Neural progenitor cell (in vitro differentiated cells): ENCODE results near the gene MCHR2. TPM values are rescaled to one million over a fixed set of nuclear protein-coding genes. Genes with fewer than 3 reads are reported as not detected.

ENCODE experiments used
- DNase-seq: peaks from one replicate; pipeline ENCODE4 v3.0.0-alpha.2; 2016; ENCODE audit warnings: low spot score
- H2AFZ ChIP-seq: fragments of 200-600 bp; sonication (generic); replicated peaks from 2 replicates; pipeline ENCODE4 v1.6.1; 2016; ENCODE audit warnings: antibody characterized with exemption
- H3F3A ChIP-seq: fragments of 200-600 bp; sonication (generic); 2 replicates; pipeline ENCODE4 v1.6.1; 2016; ENCODE audit warnings: antibody characterized with exemption, low read depth
- H3K27ac ChIP-seq: fragments of 200-600 bp; sonication (generic); 2 replicates; pipeline ENCODE4 v1.5.1; 2016; ENCODE audit warnings: mild to moderate bottlenecking
- H3K27me3 ChIP-seq: fragments of 200-600 bp; sonication (generic); 2 replicates; pipeline ENCODE4 v1.6.1; 2016; ENCODE audit warnings: mild to moderate bottlenecking, moderate library complexity
- H3K36me3 ChIP-seq: fragments of 200-600 bp; sonication (generic); 2 replicates; pipeline ENCODE4 v1.5.1; 2016
- H3K4me1 ChIP-seq: fragments of 200-600 bp; sonication (generic); 2 replicates; pipeline ENCODE4 v1.6.1; 2016; ENCODE audit warnings: mixed run types
- H3K4me2 ChIP-seq: fragments of 200-600 bp; sonication (generic); 2 replicates; pipeline ENCODE4 v1.6.1; 2016
- H3K4me3 ChIP-seq: fragments of 200-600 bp; sonication (generic); 2 replicates; pipeline ENCODE4 v1.5.1; 2016
- H3K79me2 ChIP-seq: fragments of 200-600 bp; sonication (generic); 2 replicates; pipeline ENCODE4 v1.6.1; 2016; ENCODE audit warnings: low read depth
- H3K9ac ChIP-seq: fragments of 200-600 bp; sonication (generic); 2 replicates; pipeline ENCODE4 v1.6.1; 2016
- H3K9me3 ChIP-seq: fragments of 200-600 bp; sonication (generic); 2 replicates; pipeline ENCODE4 v1.5.1; 2016; ENCODE audit warnings: low read depth
- H4K20me1 ChIP-seq: fragments of 200-600 bp; sonication (generic); 2 replicates; pipeline ENCODE4 v1.6.1; 2016; ENCODE audit warnings: low read depth
- H3K27ac Mint-ChIP-seq: 3 replicates; pipeline ENCODE4 v1.8.0; 2021; ENCODE audit warnings: mixed read lengths
- H3K27me3 Mint-ChIP-seq: 2 replicates; pipeline ENCODE4 v1.8.0; 2022; ENCODE audit warnings: low read depth, mild to moderate bottlenecking, inconsistent platforms, moderate library complexity, mixed read lengths; ENCODE audit not compliant: insufficient read depth
- H3K36me3 Mint-ChIP-seq: 3 replicates; pipeline ENCODE4 v1.8.0; 2021; ENCODE audit warnings: mixed read lengths
- H3K4me1 Mint-ChIP-seq: 3 replicates; pipeline ENCODE4 v1.8.0; 2021; ENCODE audit warnings: mixed read lengths
- H3K4me3 Mint-ChIP-seq: 3 replicates; pipeline ENCODE4 v1.8.0; 2021; ENCODE audit warnings: mild to moderate bottlenecking, moderate library complexity, mixed read lengths
- H3K9me3 Mint-ChIP-seq: 3 replicates; pipeline ENCODE4 v1.8.0; 2020; ENCODE audit warnings: mixed read lengths
- CTCF ChIP-seq: fragments of 200-600 bp; sonication (generic); IDR thresholded peaks from 2 replicates; pipeline ENCODE4 v1.5.1; 2017; ENCODE audit warnings: antibody characterized with exemption, mild to moderate bottlenecking
- EZH2 ChIP-seq: fragments of 200-600 bp; sonication (generic); IDR thresholded peaks from 2 replicates; pipeline ENCODE4 v1.6.1; 2017; ENCODE audit warnings: antibody characterized with exemption, mild to moderate bottlenecking, moderate library complexity
- EZH2phosphoT487 ChIP-seq: fragments of 200-600 bp; sonication (generic); IDR thresholded peaks from 2 replicates; pipeline ENCODE4 v1.6.1; 2017; ENCODE audit warnings: antibody characterized with exemption
- total RNA-seq: library from RNA; depleted of rRNA; stranded (reverse); fragments of >200 nt; gene quantifications from 2 replicates; pipeline ENCODE4 v1.2.3, GENCODE V29; 2015; ENCODE audit warnings: low replicate concordance

Gene MCHR2
- total RNA-seq, 1 donor from 2014 or later = not detected

GRCh38 chr6:99901596-99902384 is 92.2 kb downstream of the MCHR2 start:
- no peaks in the 10 kb centered on the region for H3K36me3 ChIP-seq
- H3K79me2 ChIP-seq = no peaks in the 10 kb centered on the region
- Mint-ChIP-seq H3K27ac (no peak overlapping the region), H3K27me3 (peaks cover 2% of the 10 kb centered on the region), H3K4me1 (peaks cover 5% of the 10 kb centered on the region), H3K4me3 (no peak overlapping the region), H3K36me3 (no peaks in the 10 kb centered on the region), H3K9me3 (no peaks in the 10 kb centered on the region)
- TF ChIP-seq CTCF (no peak), EZH2phosphoT487 (no peak), EZH2 (no peak)
- H3K27ac ChIP-seq = no peak overlapping the region
- no peaks in the 10 kb centered on the region for H3F3A ChIP-seq
- no peaks in the 10 kb centered on the region for H3K9me3 ChIP-seq
- no peak overlapping the region for H3K4me3 ChIP-seq
- H3K4me2 ChIP-seq = no peak overlapping the region
- H3K9ac ChIP-seq = no peak overlapping the region
- no peaks in the 10 kb centered on the region for H3K27me3 ChIP-seq
- H2AFZ ChIP-seq = no peak overlapping the region
- no peaks in the 10 kb centered on the region for H4K20me1 ChIP-seq
- no peaks in the 10 kb centered on the region for H3K4me1 ChIP-seq
- no peak for DNase-seq

- H3K4me1 ChIP-seq = no peaks in the 10 kb centered on the region
- H3K9ac ChIP-seq = no peak overlapping the region
- TF ChIP-seq EZH2 (no peak), EZH2phosphoT487 (no peak), CTCF (no peak)
- no peak overlapping the region for H3K4me3 ChIP-seq
- Mint-ChIP-seq H3K36me3 (no peaks in the 10 kb centered on the region), H3K9me3 (no peaks in the 10 kb centered on the region), H3K27me3 (peaks cover 2% of the 10 kb centered on the region), H3K4me3 (no peak overlapping the region), H3K4me1 (peaks cover 6% of the 10 kb centered on the region), H3K27ac (no peak overlapping the region)
- H3K27me3 ChIP-seq = no peaks in the 10 kb centered on the region
- H3F3A ChIP-seq = no peaks in the 10 kb centered on the region
- H3K4me2 ChIP-seq = no peak overlapping the region
- H2AFZ ChIP-seq = no peak overlapping the region
- DNase-seq = no peak
- no peak overlapping the region for H3K27ac ChIP-seq
- no peaks in the 10 kb centered on the region for H4K20me1 ChIP-seq
- H3K36me3 ChIP-seq = no peaks in the 10 kb centered on the region
- no peaks in the 10 kb centered on the region for H3K9me3 ChIP-seq
- H3K79me2 ChIP-seq = no peaks in the 10 kb centered on the region
Measured at GRCh38 chr6:99894815-99895214, 99.2 kb downstream of the MCHR2 start.

- Histone ChIP-seq H3K36me3 (no peaks in the 10 kb centered on the region), H3K9ac (no peak overlapping the region), H3K4me2 (no peak overlapping the region), H3K27ac (no peak overlapping the region), H3F3A (no peaks in the 10 kb centered on the region), H3K9me3 (no peaks in the 10 kb centered on the region), H3K79me2 (no peaks in the 10 kb centered on the region), H2AFZ (no peak overlapping the region), H3K4me1 (no peaks in the 10 kb centered on the region), H3K4me3 (no peak overlapping the region), H4K20me1 (no peaks in the 10 kb centered on the region), H3K27me3 (no peaks in the 10 kb centered on the region)
- peaks cover 8% of the 10 kb centered on the region for H3K4me1 Mint-ChIP-seq
- H3K27me3 Mint-ChIP-seq = no peaks in the 10 kb centered on the region
- H3K27ac Mint-ChIP-seq = no peak overlapping the region
- no peaks in the 10 kb centered on the region for H3K36me3 Mint-ChIP-seq
- DNase-seq = no peak
- H3K4me3 Mint-ChIP-seq = no peak overlapping the region
- no peak for TF ChIP-seq EZH2phosphoT487
- no peak for TF ChIP-seq CTCF
- no peak for TF ChIP-seq EZH2
- no peaks in the 10 kb centered on the region for H3K9me3 Mint-ChIP-seq
Measured at GRCh38 chr6:99887066-99887465, 107.0 kb downstream of the MCHR2 start.
